Activated CD8-positive, alpha-beta memory T cell treated with anti-CD3 and anti-CD28 coated beads for 48 hours (primary cell): Measurements from ENCODE around the gene FPR2.
A peak's percentile ranks its signal among the peaks of the same experiment; 100 is the strongest.

Experiments
- DNase-seq, 3 experiments: peaks; one replicate each; pipeline ENCODE4 v3.0.0-alpha.2; 2020; ENCODE audit warnings: low read depth in 2 of 3, low spot score in 2 of 3

Gene FPR2

DNA sequence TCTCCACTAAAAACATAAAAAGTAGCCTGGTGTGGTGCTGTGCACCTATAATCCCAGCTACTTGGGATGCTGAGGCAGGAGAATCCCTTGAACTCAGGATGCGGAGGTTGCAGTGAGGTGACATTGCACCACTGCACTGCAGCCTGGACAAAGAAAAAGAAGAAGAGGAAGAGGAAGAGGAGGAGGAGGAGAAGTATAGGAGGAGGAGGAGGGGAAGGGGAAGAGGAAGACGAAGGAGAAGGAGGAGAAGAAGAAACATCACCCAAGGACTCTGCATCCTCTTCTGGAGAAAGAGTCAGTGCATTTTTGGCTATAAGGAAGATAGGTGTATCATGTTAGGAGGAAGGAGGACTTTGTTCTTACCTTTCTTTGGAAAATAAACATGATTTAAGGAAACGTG, 21.0 kb downstream of the FPR2 start:
- DNase-seq, result no peak

DNA sequence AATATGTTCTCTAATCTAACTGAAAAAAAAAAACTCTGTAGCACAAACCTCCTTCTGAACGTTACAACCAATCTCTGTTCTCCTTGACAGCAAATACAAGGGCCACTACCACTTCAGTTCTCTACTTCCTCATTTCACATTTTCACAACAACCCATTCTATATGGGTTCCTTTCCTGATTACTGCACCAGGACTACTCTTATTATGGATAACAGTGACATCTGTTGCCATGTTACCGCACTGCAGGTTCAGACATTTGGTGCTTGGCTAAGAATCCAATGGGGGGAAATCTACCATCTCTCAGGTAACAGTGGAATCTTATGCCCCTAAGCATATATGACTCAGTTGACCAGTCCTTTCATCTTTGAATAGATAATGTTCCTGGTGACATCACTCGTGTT, 22.4 kb downstream of the FPR2 start:
- no peak for DNase-seq

DNA sequence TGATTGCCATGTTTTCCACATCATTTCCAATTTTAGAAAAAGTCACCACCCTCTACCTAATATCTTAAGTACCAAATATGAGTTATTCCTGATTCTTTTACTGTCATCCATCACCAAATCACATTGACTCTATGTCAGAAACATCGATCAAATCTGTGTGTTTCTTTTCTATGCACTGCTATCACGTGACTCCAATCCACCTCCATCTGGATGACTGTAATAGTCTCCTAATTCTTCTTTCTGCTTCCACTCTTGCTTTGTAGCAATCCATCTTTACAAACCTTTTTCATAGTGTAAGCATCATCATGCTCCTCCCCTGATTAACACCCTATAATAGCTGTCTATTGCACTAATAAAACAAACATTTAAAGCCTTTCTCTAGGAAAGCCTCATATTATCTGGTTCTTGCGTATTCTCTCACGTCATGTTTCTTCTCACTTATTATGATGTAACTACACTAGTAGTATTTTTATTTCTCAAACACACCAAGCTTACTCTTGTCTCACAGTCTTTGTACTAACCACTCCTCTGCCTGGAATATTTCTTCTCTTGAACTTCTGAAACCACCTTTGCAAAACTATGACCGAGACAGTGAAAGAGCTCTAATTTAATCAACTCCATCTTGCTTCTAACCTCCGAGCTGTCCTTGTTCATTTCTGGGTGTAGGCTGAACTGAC, 23.3 kb downstream of the FPR2 start:
- DNase-seq, result no peak

DNA sequence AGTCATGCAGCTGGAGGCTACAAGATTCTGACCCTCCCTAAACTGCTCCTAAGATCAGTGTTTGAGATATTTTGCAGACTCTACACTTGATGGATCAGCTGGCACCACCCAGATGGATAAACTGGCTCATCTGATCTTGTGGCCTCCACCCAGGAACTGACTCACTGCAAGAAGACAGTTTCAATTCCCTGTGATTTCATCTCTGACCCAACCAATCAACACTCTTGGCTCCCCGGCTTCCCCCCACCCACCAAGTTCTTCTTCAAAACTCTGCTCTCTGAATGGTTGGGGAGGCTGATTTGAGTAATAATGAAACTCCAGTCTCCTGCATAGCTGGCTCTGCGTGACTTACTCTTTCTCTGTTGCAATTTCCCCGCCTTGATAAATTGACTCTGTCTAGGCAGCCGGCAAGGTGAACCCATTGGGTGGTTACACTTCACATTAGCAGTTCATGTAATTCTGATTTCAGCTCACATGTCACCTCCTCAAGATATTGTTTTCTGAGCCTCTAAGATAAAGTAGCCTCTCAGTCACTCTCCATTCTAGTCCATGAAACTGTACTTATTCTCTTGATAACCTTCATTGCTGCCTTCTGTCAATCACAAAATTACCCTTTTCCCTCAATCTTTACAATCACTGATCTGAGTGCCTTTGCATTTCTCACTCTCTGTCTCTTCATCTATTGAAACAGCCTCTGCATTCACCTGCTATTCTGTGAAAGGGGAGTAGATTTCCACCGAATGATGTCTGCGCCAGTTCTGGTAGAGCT, 24.1 kb downstream of the FPR2 start:
- DNase-seq, result peak in 2 of 3 experiments; percentile 5

DNA sequence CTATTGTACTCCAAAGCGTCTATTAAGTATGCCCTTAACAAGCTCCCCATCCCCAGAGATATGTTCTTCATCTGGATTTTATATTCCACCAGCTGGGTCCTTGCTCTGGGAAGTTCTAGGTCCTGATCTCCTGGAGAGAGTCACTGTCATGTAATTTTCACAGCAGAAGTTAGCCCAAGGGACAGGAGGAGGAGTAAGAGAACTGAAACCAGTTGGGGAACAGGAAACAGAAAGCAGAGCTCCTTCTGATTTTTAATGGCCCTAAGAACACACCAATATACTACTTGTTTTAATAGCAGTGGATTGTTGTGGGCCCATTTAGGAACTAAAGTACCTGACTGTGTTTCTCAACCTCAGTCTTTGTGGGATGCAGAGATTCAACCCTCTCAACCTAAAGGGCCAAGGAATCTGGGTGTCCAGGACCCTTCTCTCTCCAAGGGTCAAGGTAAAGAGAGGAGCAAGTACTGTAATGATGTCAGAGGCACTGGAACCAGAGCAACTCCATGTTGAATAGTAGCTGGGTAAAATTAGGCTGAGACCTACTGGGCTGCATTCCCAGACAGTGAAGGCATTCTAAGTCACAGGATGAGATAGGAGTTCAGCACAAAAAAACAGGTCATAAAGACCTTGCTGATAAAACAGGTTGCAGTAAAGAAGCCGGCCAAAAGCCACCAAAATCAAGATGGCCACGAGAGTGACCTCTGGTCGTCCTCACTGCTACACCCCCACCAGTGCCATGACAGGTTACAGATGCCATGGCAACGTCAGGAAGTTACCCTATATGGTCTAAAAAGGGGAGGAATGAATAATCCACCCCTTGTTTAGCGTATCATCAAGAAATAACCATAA, 25.9 kb downstream of the FPR2 start:
- no peak for DNase-seq

DNA sequence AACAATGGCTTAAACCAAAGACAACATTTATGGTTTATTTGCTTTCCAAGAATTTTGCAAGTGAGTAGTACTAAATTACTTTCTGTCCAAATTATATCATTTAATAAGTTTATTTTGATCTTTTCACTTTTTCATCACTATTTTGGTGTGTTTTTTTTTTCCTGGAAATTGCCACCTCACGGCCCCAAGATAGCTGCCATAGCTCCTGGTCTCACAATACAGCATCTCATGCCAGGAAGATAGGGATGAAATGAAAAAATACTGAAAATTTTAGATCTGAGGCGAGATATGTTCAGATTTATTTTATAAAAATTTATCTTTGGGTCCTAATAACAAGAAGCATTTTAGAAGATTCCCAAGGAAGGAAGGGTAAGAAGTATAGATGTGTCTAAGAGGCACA, 27.0 kb downstream of the FPR2 start:
- no peak for DNase-seq

DNA sequence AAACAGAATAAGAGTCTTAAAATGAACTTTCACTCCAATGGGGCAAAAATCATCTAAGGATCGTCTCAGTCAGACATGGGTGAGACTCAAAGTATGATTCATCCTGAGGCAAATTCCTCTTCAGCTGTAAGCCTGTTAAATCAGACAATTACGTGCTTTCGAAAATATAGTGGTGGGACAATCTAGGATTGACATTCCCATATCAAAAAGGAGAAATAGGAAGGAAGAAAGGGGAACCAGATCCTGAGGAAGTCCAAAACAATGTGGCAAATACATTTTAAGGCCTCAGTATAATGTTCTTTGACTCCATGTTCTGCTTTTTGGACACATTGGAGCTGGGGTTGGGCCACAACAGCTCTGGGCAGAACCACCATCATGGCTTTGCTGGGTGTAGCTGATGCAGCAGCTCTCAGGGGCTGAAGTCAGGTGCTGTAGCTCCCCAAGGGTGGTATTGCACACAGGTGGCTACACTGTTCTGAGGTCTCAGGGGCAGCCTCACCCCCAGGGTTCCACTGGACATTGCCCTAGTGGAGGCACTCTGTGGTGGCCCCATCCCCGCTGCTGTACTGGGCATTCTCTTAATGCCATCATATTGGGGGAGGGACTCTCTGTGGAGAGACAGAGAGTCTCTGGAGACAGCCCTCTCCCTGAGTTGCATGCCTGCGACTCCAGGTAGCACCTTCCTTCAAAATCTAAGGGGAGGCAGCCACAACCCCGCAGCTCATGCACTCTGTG, 28.2 kb downstream of the FPR2 start:
- no peak for DNase-seq

DNA sequence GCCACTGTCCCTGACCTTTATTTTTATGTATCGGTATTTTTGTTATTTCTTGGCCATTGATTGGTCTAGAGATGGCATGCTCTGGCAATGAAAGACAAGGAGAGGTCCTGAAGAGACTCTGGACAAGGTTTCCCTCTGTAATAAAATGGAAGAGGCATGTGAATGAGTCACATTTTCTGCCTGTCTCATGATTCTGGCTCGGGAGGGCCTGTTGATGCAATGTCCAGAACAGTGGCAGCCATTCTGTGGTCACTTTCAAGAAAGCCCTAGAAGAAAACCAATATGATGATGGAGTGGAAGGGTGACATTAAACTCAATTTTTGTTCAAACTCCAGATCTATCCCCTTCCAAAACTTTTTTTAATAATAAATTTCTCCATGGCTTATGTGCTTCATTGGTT, 32.0 kb downstream of the FPR2 start:
- no peak for DNase-seq

DNA sequence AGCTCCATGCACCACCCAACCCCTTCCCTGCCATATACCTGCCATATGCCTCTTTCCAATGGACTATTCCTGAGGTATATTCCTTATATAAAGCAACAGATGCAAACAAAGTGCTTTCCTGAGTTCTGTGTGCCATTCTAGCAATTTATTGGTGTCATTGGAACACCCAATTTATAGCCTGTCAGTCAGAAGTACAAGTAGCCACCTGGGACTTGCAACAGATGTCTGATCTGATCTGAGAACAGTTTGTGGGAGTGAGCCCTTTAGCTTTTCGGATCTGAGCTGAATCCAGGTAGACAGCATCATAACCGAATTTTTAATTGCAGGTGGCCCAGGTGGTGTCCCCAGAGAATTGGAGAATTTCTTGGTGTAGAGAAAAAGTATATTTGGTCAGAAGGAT, 33.0 kb downstream of the FPR2 start:
- DNase-seq, result no peak

DNA sequence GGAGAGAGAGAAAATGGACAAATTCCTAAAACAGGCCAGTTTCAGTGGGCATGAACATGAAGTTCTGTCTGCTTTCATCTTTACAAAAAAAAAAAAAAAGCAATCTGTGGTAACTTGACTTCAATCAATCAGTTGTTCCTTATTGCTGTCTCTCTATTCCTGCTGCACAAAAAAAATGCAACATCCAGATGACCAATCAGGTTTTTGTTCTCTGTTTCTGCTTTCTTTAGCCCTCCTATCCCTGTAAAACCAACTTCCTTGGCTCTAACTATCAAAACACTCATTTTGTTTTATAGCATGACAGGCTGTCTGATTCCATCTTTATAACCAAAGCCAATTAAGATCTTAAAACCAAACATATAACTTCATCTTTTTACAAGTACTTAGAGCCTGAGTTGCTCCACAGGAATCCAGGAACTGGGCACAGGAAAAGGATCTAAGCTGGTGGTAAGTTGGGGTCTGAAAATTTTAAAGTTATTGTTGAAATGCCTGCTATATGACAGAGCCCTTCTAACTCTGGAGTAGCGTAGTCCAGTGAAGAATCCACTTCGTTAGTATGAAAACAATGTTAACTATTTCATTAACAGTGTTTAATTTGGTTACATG, 34.0 kb downstream of the FPR2 start, which contains the start of gene FPR3:
FPR3 (plus strand) TSS at position 273 of the 606 bp plus-strand sequence. CDS start 28,592 bp downstream, outside the sequence.
- DNase-seq, result no peak

DNA sequence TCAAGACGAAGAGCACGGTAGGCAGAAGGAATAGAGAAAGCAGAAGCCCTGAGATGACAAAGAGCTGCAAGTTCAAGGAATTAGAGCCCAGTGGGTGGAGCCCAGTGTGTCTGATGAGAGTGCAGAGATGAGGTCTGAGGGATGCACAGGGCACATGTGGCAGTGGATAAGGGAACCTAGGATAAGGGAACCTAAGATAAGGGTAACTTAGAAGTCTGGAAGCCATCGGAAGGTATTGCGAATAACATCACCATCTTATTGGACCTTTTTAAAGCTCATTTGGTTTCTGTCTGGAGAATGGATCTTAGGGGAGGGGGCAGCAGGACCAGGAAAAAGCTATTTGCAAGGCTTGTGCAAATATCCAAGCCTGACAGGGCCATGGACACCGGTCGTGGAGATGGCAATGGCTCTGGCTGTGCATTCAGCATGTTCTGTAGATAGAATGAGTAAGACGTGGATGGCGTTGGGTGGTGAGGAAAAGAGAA, 35.3 kb downstream of the FPR2 start:
- DNase-seq, result no peak

DNA sequence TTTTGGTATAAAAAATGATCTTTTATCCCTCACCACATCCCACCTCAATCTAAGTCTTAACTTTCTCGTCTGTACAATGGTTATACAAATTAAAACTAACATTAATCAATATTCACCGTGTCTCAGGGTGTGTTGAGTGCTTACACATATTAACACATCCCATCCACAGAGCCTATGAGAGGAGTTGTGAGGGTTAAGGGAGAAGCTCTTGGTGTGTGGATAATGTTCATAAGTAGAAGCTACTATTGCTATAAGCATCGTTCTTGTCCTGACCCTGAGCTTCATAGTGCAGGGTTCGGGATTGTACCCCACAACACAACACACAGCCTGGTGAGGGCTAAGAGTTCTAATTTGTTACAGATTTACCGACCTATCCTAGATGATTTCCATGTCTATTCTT, 36.5 kb downstream of the FPR2 start:
- no peak for DNase-seq

DNA sequence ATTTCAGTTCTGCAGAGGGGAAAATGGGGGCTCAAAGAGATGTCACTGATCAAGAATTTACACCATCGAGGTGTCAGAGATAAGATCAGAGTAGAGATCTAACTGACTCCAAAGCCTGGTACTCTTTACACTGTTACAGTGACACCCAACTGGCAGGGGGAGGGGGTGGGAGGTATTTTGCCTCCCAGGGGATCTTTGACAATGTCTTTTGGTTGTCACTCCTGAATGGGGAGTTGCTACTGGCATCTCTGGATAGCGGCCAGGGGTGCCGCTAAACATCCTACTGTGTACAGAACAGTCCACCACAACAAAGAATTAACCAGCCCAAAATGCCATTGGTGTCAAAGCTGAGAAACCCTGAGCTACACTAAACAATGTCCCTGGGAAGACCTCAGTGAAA, 37.1 kb downstream of the FPR2 start:
- no peak for DNase-seq

DNA sequence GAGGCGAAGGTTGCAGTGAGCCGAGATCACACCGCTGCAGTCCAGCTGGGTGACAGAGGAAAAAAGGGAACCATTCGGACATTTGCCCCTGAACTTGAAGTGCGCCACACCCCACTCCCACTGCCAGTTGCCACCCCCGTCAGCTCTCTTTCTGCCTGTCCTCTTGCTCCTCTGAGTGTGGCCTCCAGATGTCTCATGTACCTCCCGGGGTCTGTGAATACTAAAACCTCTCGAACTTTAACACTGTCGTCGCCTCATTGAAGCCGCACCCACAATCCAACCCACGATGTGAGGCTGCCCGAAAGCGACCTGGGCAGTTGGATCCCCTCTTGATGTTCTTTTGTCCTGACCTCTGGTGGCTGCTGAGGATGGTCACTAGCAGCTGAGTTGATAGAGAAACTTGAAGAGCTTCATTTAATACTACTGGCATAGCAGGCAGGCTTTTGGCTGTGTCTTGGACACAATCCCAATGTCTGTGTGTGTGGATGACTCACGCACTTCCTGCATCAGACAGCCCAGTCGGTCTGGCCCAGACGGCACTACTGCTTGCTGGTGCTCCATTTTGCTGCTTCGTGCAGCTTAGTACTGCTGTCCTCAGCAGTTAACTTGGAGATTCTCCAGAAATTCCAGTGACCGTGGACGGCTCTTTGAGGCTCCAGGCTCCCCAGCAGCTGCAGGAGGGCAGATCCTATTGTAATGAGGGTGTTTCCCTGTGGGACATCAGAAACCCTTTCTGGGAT, 38.2 kb downstream of the FPR2 start:
- DNase-seq, result no peak

DNA sequence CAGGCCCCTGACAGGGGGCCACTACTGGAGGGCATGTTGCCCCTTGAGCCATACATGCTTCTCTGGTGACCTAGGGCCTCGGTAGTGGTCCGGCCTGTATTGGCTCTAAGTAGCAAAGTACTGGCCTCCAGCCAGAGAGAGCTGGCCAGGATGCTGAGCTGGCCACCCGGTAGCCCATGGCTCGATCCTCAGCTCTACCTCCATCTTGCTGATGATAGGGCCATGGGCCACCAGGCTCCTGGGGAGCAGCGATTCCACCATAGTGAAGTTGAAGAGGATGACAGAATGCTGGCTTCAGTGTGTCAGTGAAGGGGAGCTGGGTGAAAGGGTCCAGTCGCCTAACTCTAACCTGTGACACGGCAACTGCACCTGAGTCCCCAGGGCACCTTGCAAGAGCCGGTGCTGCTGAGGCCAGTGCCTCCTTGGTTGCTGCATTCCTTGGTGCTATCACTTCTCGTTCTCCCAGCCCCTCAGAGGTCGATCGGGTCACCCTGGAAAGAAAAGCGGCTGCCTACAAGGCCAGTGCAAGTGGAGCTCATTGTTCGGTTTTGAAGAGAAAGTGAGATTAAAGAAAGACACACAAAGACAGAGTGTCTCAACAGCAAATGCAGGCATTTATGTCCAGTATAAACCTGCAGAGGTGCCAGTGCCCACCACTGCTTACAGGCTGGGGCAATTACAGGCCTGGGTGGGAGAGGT, 38.9 kb downstream of the FPR2 start:
- DNase-seq, result no peak

DNA sequence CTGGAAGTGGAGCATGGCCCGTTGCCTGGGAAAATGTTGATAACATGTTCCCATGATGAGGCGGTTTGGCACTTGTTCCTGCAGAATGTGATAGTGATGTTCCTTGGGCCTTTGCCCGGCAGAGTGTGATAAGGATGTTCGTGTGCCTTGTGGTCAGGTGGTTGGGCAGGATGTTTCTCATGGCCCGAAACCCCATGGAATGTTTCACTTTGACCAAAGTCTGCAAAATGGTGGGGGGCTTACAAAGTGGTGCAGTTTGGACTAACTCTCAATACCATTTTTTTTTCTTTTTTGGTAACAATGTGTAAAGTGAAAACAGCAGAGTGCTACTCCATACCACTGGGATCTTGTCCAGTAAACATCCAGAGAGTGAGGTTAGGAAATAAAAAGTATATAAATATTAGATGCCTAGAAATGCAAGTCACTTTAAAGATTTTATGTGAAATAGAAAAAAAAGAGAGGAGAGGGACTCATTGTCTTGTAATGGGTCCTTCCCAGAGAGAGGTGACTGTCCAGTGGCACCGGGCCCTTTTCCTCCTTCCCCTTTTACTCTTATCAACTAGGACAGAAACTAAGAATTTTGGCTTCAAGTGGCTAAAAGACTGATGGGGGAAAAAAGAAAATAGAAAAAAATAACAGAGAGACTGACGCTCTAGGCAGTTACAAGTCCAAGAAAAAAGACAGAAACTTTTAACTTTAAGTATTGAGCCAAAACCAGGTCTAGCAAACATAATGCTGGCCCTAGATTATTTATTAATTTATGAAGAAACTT, 39.7 kb downstream of the FPR2 start:
- no peak for DNase-seq

DNA sequence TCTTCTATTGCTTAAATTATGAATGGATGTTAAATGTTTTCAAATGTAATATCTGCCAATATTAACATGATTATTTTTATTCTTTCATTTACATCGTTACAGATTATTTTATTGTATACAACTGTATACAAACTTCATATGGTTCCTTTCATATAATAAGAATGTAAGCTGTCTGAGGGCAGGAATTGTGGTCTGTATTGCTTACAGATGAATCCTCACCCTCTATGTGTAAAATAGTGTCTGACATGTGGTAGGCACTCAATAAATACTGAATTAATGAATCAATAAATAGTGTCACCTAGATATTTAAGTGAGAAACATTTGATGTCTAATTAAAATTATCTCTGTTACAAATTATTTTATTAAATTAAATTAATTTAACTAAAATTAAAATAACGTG, 41.8 kb downstream of the FPR2 start:
- DNase-seq, result no peak

DNA sequence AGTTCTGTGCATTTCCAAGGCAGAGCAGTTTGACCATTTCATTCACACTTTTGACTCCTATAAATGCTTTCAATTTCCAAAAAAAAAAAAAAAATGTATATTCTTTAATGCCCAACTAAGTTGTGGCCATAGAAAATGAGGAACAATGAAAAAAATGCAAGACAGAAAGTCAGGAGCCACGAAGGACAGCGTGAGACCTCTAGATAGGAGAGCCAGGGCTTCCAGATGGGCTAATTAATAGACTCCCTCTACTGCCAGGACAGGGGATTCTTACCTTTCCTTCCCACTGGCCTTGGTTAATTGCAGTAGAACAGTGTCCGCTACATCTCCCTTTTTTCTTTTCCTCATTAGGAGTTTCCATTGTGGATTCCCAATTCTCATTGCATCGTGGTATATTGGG, 42.5 kb downstream of the FPR2 start:
- DNase-seq, result no peak

DNA sequence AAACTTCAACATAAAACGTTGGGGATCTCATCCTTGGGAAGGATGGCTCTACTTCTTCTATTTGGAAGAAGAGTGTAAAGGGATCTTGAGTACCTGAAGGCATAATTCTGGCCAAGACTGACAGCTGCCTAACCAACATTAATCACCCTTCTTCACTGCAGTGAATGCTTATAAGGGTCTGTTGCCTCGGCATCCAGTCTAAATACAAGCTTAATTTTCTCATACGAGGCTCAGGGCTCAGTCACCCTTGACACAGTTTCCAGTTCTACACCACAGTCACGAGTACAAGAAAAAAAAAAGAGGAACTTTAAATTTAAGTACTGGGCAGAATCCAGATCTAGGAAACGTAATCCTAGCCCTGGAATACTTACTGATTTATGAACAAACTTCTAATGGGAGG, 43.0 kb downstream of the FPR2 start:
- DNase-seq, result no peak
